Measurements from ENCODE around the gene DOK4. TPM values are rescaled to one million over a fixed set of nuclear protein-coding genes. Genes with fewer than 3 reads are reported as not detected.

The DOK4 gene
- total RNA-seq, 1 experiment from 2014 or later, result 3.4 TPM

- Histone ChIP-seq H3K27me3 (ENCODE audit: low read length) (no peaks in the 10 kb centered on the region), H4K20me1 (ENCODE audit: insufficient read depth, low read depth, low read length) (no peaks in the 10 kb centered on the region), H3K4me1 (ENCODE audit: low read length) (peaks cover 61% of the 10 kb centered on the region), H3K9ac (ENCODE audit: low read length) (peak overlapping the region; percentile 71; the same call in 1 of the 2 replicates), H3K4me2 (ENCODE audit: low read depth, low read length, poor library complexity, severe bottlenecking) (peak overlapping the region; percentile 75), H3K9me2 (replicated peaks; ENCODE audit: insufficient read depth, low read length) (no peaks in the 10 kb centered on the region), H3K79me2 (ENCODE audit: low read length) (peaks cover 36% of the 10 kb centered on the region), H3K36me3 (ENCODE audit: insufficient read depth, low read length) (no peaks in the 10 kb centered on the region), H2AFZ (ENCODE audit: low read length) (no peak overlapping the region), H3K27ac (ENCODE audit: low read length) (0 out of 2 replicates have a peak overlapping the region, but pooled peaks have one; percentile 70), H3K9me3 (ENCODE audit: low read length) (no peaks in the 10 kb centered on the region), H3K4me3 (ENCODE audit: low read length) (peak overlapping the region; percentile 62; the same call in 1 of the 2 replicates)
- DNase-seq, result no peak
Measured at GRCh38 chr16:57531635-57532265, 45.5 kb upstream of the DOK4 start.

GRCh38 chr16:57531253-57531575 lies 44.9 kb upstream of the DOK4 start:
- Histone ChIP-seq H3K4me3 (ENCODE audit: low read length) (no peak overlapping the region), H3K27ac (ENCODE audit: low read length) (no peak overlapping the region), H3K9ac (ENCODE audit: low read length) (no peak overlapping the region), H3K36me3 (ENCODE audit: insufficient read depth, low read length) (no peaks in the 10 kb centered on the region), H3K27me3 (ENCODE audit: low read length) (no peaks in the 10 kb centered on the region), H3K9me3 (ENCODE audit: low read length) (no peaks in the 10 kb centered on the region), H3K4me2 (ENCODE audit: low read depth, low read length, poor library complexity, severe bottlenecking) (peak overlapping the region; percentile 1), H3K79me2 (ENCODE audit: low read length) (peaks cover 36% of the 10 kb centered on the region), H3K9me2 (replicated peaks; ENCODE audit: insufficient read depth, low read length) (no peaks in the 10 kb centered on the region), H2AFZ (ENCODE audit: low read length) (no peak overlapping the region), H4K20me1 (ENCODE audit: insufficient read depth, low read depth, low read length) (no peaks in the 10 kb centered on the region), H3K4me1 (ENCODE audit: low read length) (peaks cover 56% of the 10 kb centered on the region)
- no peak for DNase-seq

GRCh38 chr16:57530522-57531252 lies 44.4 kb upstream of the DOK4 start:
- H2AFZ ChIP-seq (ENCODE audit: low read length), result no peak overlapping the region
- no peaks in the 10 kb centered on the region for H3K36me3 ChIP-seq (ENCODE audit: insufficient read depth, low read length)
- DNase-seq, result no peak
- no peaks in the 10 kb centered on the region for H3K27me3 ChIP-seq (ENCODE audit: low read length)
- no peaks in the 10 kb centered on the region for H3K9me3 ChIP-seq (ENCODE audit: low read length)
- H3K4me1 ChIP-seq (ENCODE audit: low read length), result peaks cover 56% of the 10 kb centered on the region
- no peaks in the 10 kb centered on the region for H3K9me2 ChIP-seq (replicated peaks; ENCODE audit: insufficient read depth, low read length)
- H3K4me3 ChIP-seq (ENCODE audit: low read length), result no peak overlapping the region
- H3K9ac ChIP-seq (ENCODE audit: low read length), result 0 out of 2 replicates have a peak overlapping the region, but pooled peaks have one; percentile 24
- peaks cover 35% of the 10 kb centered on the region for H3K79me2 ChIP-seq (ENCODE audit: low read length)
- peak overlapping the region; percentile 43 for H3K27ac ChIP-seq (ENCODE audit: low read length)
- no peaks in the 10 kb centered on the region for H4K20me1 ChIP-seq (ENCODE audit: insufficient read depth, low read depth, low read length)
- H3K4me2 ChIP-seq (ENCODE audit: low read depth, low read length, poor library complexity, severe bottlenecking), result peak overlapping the region; percentile 11

- no peak overlapping the region for H2AFZ ChIP-seq (ENCODE audit: low read length)
- H3K4me2 ChIP-seq (ENCODE audit: low read depth, low read length, poor library complexity, severe bottlenecking), result peak overlapping the region; percentile 11
Measured at GRCh38 chr16:57530104-57530521, 43.8 kb upstream of the DOK4 start.

DNA sequence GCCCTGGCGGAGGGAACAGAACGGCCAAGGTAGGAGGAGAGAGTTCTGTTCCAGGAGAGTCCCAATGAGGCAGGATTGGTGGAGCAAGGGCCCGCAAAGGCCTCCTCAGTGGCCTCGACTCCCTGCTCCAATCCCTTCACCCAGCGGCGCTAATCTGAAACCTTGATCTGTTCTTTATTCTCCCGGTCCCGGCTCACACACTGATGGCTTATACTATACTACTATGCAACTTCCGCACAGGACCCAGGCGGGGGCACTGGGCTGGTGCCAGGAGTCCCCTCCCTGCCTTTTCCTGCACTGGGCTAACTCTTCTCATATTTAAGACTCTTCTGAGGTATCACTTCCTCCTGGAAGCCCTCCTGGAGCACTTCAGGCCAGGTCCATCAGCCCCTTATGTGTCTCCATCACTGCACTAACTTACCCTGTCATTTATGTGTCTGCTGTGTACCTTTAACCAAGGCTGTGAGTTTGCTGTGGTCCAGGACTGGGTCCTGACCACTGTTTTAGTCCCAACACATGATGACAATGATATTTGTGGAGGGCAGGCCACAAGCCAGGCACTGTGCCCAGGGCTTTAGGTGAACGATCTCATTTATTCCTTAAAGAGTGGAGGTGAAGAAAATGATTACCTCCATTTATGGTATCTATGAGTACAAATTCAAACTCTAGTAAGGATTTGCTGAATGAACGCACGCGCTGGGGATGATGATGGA lies 43.3 kb upstream of the DOK4 start:
- Histone ChIP-seq H3K9me3 (ENCODE audit: low read length) (no peaks in the 10 kb centered on the region), H3K9ac (ENCODE audit: low read length) (no peak overlapping the region), H2AFZ (ENCODE audit: low read length) (no peak overlapping the region), H3K4me2 (ENCODE audit: low read depth, low read length, poor library complexity, severe bottlenecking) (no peak overlapping the region), H3K36me3 (ENCODE audit: insufficient read depth, low read length) (no peaks in the 10 kb centered on the region), H3K9me2 (replicated peaks; ENCODE audit: insufficient read depth, low read length) (no peaks in the 10 kb centered on the region), H3K27ac (ENCODE audit: low read length) (peak overlapping the region; percentile 43), H3K4me3 (ENCODE audit: low read length) (no peak overlapping the region), H3K79me2 (ENCODE audit: low read length) (peaks cover 27% of the 10 kb centered on the region), H3K4me1 (ENCODE audit: low read length) (peaks cover 48% of the 10 kb centered on the region), H4K20me1 (ENCODE audit: insufficient read depth, low read depth, low read length) (no peaks in the 10 kb centered on the region), H3K27me3 (ENCODE audit: low read length) (no peaks in the 10 kb centered on the region)
- no peak for DNase-seq

More at GRCh38 chr16:57530104-57530521, 43.8 kb upstream of the DOK4 start:
- 0 out of 2 replicates have a peak overlapping the region, but pooled peaks have one; percentile 24 for H3K9ac ChIP-seq (ENCODE audit: low read length)
- no peaks in the 10 kb centered on the region for H3K9me2 ChIP-seq (replicated peaks; ENCODE audit: insufficient read depth, low read length)
- peak overlapping the region; percentile 43 for H3K27ac ChIP-seq (ENCODE audit: low read length)
- H4K20me1 ChIP-seq (ENCODE audit: insufficient read depth, low read depth, low read length), result no peaks in the 10 kb centered on the region
- no peak overlapping the region for H3K4me3 ChIP-seq (ENCODE audit: low read length)
- no peaks in the 10 kb centered on the region for H3K27me3 ChIP-seq (ENCODE audit: low read length)
- peaks cover 54% of the 10 kb centered on the region for H3K4me1 ChIP-seq (ENCODE audit: low read length)
- no peaks in the 10 kb centered on the region for H3K9me3 ChIP-seq (ENCODE audit: low read length)
- no peaks in the 10 kb centered on the region for H3K36me3 ChIP-seq (ENCODE audit: insufficient read depth, low read length)
- no peak for DNase-seq
- H3K79me2 ChIP-seq (ENCODE audit: low read length), result peaks cover 31% of the 10 kb centered on the region

DNA sequence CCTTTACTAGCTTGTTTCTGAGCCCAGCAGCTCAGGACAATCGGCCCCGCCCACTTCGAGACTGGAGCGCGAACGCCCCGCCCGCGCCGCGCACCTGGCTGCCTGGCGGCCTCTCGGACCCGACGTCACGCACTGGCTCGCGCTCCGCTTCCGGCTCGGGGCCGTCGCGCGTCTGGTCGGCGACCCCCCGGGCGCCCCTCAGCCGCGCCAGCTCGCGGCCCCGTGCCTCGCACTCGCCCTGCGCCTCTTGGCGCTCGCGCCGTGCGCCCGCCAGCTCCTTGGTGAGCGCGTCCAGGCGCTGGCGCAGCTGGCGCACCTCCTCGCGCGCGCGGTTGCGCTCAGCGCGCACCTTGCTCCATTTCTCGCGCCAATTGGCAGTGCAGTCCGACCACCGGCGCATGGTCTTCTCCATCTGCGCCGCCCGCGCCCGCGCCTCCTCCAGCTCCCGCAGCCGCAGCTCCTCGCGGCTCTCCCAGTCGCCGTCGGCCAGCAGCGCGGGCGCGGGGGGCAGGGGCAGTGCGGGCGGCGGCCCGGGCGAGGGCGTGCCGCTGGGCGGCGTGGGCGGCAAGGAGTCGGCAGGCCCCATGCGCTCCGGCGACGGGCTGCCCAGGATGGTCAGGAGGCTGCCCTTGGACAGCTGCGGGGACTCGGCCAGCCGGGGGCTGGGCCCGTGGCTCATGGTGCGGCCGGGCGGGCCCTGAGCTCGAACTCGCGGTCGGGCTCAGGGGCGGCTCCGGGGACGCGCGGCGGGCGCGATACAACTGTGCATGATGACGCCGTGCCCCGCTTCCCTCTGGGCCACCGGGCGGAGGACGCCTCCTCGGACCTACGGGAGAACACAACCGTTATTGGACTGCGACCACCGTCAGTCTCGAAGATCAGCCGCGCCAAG lies 42.5 kb upstream of the DOK4 start:
- Histone ChIP-seq H3K9me3 (ENCODE audit: low read length) (no peaks in the 10 kb centered on the region), H3K4me2 (ENCODE audit: low read depth, low read length, poor library complexity, severe bottlenecking) (no peak overlapping the region), H3K9me2 (replicated peaks; ENCODE audit: insufficient read depth, low read length) (no peaks in the 10 kb centered on the region), H3K4me1 (ENCODE audit: low read length) (peaks cover 40% of the 10 kb centered on the region), H3K79me2 (ENCODE audit: low read length) (peaks cover 20% of the 10 kb centered on the region), H4K20me1 (ENCODE audit: insufficient read depth, low read depth, low read length) (no peaks in the 10 kb centered on the region), H2AFZ (ENCODE audit: low read length) (no peak overlapping the region), H3K27ac (ENCODE audit: low read length) (no peak overlapping the region), H3K36me3 (ENCODE audit: insufficient read depth, low read length) (no peaks in the 10 kb centered on the region), H3K27me3 (ENCODE audit: low read length) (no peaks in the 10 kb centered on the region), H3K4me3 (ENCODE audit: low read length) (no peak overlapping the region), H3K9ac (ENCODE audit: low read length) (no peak overlapping the region)
- no peak for DNase-seq

GRCh38 chr16:57527610-57528360 lies 41.5 kb upstream of the DOK4 start:
- no peaks in the 10 kb centered on the region for H3K9me2 ChIP-seq (replicated peaks; ENCODE audit: insufficient read depth, low read length)
- H3K4me1 ChIP-seq (ENCODE audit: low read length), result peaks cover 40% of the 10 kb centered on the region
- H3K36me3 ChIP-seq (ENCODE audit: insufficient read depth, low read length), result no peaks in the 10 kb centered on the region
- no peak for DNase-seq
- H3K9ac ChIP-seq (ENCODE audit: low read length), result no peak overlapping the region
- no peaks in the 10 kb centered on the region for H3K9me3 ChIP-seq (ENCODE audit: low read length)
- H4K20me1 ChIP-seq (ENCODE audit: insufficient read depth, low read depth, low read length), result no peaks in the 10 kb centered on the region
- no peak overlapping the region for H2AFZ ChIP-seq (ENCODE audit: low read length)
- H3K27ac ChIP-seq (ENCODE audit: low read length), result no peak overlapping the region
- no peaks in the 10 kb centered on the region for H3K27me3 ChIP-seq (ENCODE audit: low read length)
- H3K4me3 ChIP-seq (ENCODE audit: low read length), result no peak overlapping the region
- peaks cover 11% of the 10 kb centered on the region; the same call in 1 of the 2 replicates for H3K79me2 ChIP-seq (ENCODE audit: low read length)
- H3K4me2 ChIP-seq (ENCODE audit: low read depth, low read length, poor library complexity, severe bottlenecking), result no peak overlapping the region

Measured in Karpas-422 (cell line).